C4-2B (cell line): ENCODE results near the gene OLFML2A.

ENCODE experiments used
- CTCF ChIP-seq: fragments of 450-650 bp; conservative IDR thresholded peaks from 2 replicates; pipeline ENCODE4 v1.5.1; 2017; ENCODE audit warnings: mild to moderate bottlenecking
- ZFX ChIP-seq: fragments of 450-650 bp; IDR thresholded peaks from 2 replicates; pipeline ENCODE4 v1.6.1; 2017

- no peak for TF ChIP-seq CTCF
- no peak for TF ChIP-seq ZFX
Measured at GRCh38 chr9:124776618-124776953, 347 bp upstream of the OLFML2A start.
